MM.1S (cell line): ENCODE data around the gene TEAD4.
A peak's percentile ranks its signal among the peaks of the same experiment; 100 is the strongest.

Experiments used
- DNase-seq: peaks from one replicate; pipeline ENCODE4 v3.0.0-alpha.2; 2015
- H2AFZ ChIP-seq: fragments of 300-600 bp; sonication (generic); 2 replicates; pipeline ENCODE4 v1.6.0; 2016; ENCODE audit warnings: antibody characterized with exemption, low read length
- H3F3A ChIP-seq: fragments of 300-600 bp; sonication (generic); 2 replicates; pipeline ENCODE4 v1.6.1; 2016; ENCODE audit warnings: mild to moderate bottlenecking, antibody characterized with exemption, low read length, moderate library complexity, mixed read lengths; ENCODE audit not compliant: insufficient read depth
- H3K27ac ChIP-seq: fragments of 300-600 bp; sonication (generic); 2 replicates; pipeline ENCODE4 v1.5.1; 2016; ENCODE audit warnings: mild to moderate bottlenecking, low read length
- H3K27me3 ChIP-seq: fragments of 300-600 bp; sonication (generic); replicated peaks from 2 replicates; pipeline ENCODE4 v1.6.0; 2016; ENCODE audit warnings: low read length; ENCODE audit not compliant: insufficient read depth
- H3K36me3 ChIP-seq: fragments of 300-600 bp; sonication (generic); replicated peaks from 2 replicates; pipeline ENCODE4 v1.6.1; 2016; ENCODE audit warnings: mild to moderate bottlenecking, low read length, mixed read lengths; ENCODE audit not compliant: insufficient read depth
- H3K4me1 ChIP-seq: fragments of 300-600 bp; sonication (generic); 2 replicates; pipeline ENCODE4 v1.6.1; 2016; ENCODE audit warnings: low read length, mixed read lengths
- H3K4me2 ChIP-seq: fragments of 300-600 bp; sonication (generic); 2 replicates; pipeline ENCODE4 v1.6.0; 2016; ENCODE audit warnings: low read depth, low read length
- H3K4me3 ChIP-seq: fragments of 300-600 bp; sonication (generic); 2 replicates; pipeline ENCODE4 v1.5.1; 2016; ENCODE audit warnings: low read length, mixed read lengths
- H3K79me2 ChIP-seq: fragments of 300-600 bp; sonication (generic); 2 replicates; pipeline ENCODE4 v1.6.1; 2016; ENCODE audit warnings: mixed run types, low read length, mixed read lengths
- H3K9ac ChIP-seq: fragments of 300-600 bp; sonication (generic); 2 replicates; pipeline ENCODE4 v1.6.1; 2016; ENCODE audit warnings: low read length, mixed read lengths
- H3K9me2 ChIP-seq: fragments of 300-600 bp; sonication (generic); replicated peaks from 2 replicates; pipeline ENCODE4 v1.6.1; 2016; ENCODE audit warnings: mild to moderate bottlenecking, low read length, mixed read lengths; ENCODE audit not compliant: insufficient read depth
- H3K9me3 ChIP-seq: fragments of 300-600 bp; sonication (generic); replicated peaks from 2 replicates; pipeline ENCODE4 v1.6.1; 2016; ENCODE audit warnings: mild to moderate bottlenecking, low read length, mixed read lengths; ENCODE audit not compliant: insufficient read depth
- H4K20me1 ChIP-seq: fragments of 300-600 bp; sonication (generic); 2 replicates; pipeline ENCODE4 v1.6.1; 2016; ENCODE audit warnings: mild to moderate bottlenecking, low read length, moderate library complexity, mixed read lengths; ENCODE audit not compliant: insufficient read depth
- EZH2 ChIP-seq: fragments of 300-600 bp; sonication (generic); optimal IDR thresholded peaks from 2 replicates; pipeline ENCODE3; 2017; ENCODE audit warnings: low read depth, mild to moderate bottlenecking, antibody characterized with exemption, low read length, mixed read lengths
- EZH2phosphoT487 ChIP-seq: fragments of 300-600 bp; sonication (generic); IDR thresholded peaks from 2 replicates; pipeline ENCODE4 v1.6.1; 2018; ENCODE audit warnings: antibody characterized with exemption, low read length
- TF ChIP-seq, protein P1 (sequence below): fragments of 300-600 bp; sonication (generic); IDR thresholded peaks from 2 replicates; pipeline ENCODE4 v1.5.1; 2016; ENCODE audit warnings: antibody characterized with exemption, low read length, mixed read lengths

Gene TEAD4

DNA sequence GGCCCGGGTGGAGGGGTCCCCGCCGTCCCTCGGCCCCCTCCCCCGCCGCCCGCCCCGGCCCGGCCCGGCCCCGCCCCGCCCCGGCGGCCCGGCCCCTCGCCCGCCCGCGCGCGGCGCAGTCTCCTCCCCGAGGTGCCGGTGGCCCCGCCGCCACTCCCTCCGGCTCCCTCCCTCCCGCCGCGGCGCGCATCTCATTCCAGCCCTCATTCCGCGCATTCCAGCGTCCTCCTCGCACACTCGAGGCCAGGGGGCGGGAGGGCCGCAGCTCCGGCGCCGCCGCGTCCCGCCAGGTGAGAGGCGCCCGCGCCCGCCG is at the start of gene TEAD4:
Gene TEAD4 (plus strand): TSS at position 206 of the 313 bp plus-strand sequence.
- Histone ChIP-seq H3K9ac (peak within 1 kb of the TSS; percentile 38; the same call in 1 of the 2 replicates), H3K36me3 (no peaks in the 10 kb centered on the region), H3K9me2 (no peaks in the 10 kb centered on the region), H2AFZ (peak within 1 kb of the TSS; percentile 86), H3K79me2 (0 out of 2 replicates have a peak, but pooled peaks cover 4% of the 10 kb centered on the region), H3F3A (no peaks in the 10 kb centered on the region), H3K27me3 (peaks cover 7% of the 10 kb centered on the region), H3K27ac (no peak within 1 kb of the TSS), H3K9me3 (no peaks in the 10 kb centered on the region), H3K4me2 (peak within 1 kb of the TSS; percentile 83), H4K20me1 (no peaks in the 10 kb centered on the region), H3K4me3 (peak within 1 kb of the TSS; percentile 64), H3K4me1 (no peaks in the 10 kb centered on the region)
- peak; percentile 27 for DNase-seq
- no peak for TF ChIP-seq EZH2phosphoT487
- TF ChIP-seq, protein P1, sequence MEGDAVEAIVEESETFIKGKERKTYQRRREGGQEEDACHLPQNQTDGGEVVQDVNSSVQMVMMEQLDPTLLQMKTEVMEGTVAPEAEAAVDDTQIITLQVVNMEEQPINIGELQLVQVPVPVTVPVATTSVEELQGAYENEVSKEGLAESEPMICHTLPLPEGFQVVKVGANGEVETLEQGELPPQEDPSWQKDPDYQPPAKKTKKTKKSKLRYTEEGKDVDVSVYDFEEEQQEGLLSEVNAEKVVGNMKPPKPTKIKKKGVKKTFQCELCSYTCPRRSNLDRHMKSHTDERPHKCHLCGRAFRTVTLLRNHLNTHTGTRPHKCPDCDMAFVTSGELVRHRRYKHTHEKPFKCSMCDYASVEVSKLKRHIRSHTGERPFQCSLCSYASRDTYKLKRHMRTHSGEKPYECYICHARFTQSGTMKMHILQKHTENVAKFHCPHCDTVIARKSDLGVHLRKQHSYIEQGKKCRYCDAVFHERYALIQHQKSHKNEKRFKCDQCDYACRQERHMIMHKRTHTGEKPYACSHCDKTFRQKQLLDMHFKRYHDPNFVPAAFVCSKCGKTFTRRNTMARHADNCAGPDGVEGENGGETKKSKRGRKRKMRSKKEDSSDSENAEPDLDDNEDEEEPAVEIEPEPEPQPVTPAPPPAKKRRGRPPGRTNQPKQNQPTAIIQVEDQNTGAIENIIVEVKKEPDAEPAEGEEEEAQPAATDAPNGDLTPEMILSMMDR, result no peak
- no peak for TF ChIP-seq EZH2

DNA sequence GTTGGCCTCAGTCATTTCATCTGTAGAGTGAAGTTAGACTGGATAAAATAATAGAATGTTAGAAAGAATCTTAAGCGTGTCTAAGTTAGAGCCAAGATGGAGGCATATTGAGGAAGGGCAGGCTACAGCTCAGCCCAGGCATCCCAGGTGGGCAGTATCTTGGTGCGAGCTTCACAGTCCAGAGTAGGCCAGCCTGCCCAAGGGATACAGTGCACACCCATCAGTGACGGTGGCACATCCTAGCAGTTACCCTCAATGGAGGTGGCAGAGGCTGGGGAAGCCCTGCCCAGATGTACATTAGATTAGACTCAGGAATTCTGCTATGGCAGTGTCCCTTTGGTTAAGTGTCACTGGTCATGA is 47.0 kb upstream of the TEAD4 start:
- no peak overlapping the region for H3K4me3 ChIP-seq
- H3F3A ChIP-seq, result no peaks in the 10 kb centered on the region
- H3K27me3 ChIP-seq, result no peaks in the 10 kb centered on the region
- H3K9ac ChIP-seq, result no peak overlapping the region
- H3K36me3 ChIP-seq, result no peaks in the 10 kb centered on the region
- no peaks in the 10 kb centered on the region for H3K9me2 ChIP-seq
- H3K4me2 ChIP-seq, result no peak overlapping the region
- no peaks in the 10 kb centered on the region for H4K20me1 ChIP-seq
- H3K9me3 ChIP-seq, result no peaks in the 10 kb centered on the region
- H2AFZ ChIP-seq, result no peak overlapping the region
- TF ChIP-seq EZH2 (no peak), EZH2phosphoT487 (no peak)
- TF ChIP-seq, protein P1, result no peak
- H3K4me1 ChIP-seq, result no peaks in the 10 kb centered on the region
- no peaks in the 10 kb centered on the region for H3K79me2 ChIP-seq
- DNase-seq, result no peak
- H3K27ac ChIP-seq, result no peak overlapping the region

DNA sequence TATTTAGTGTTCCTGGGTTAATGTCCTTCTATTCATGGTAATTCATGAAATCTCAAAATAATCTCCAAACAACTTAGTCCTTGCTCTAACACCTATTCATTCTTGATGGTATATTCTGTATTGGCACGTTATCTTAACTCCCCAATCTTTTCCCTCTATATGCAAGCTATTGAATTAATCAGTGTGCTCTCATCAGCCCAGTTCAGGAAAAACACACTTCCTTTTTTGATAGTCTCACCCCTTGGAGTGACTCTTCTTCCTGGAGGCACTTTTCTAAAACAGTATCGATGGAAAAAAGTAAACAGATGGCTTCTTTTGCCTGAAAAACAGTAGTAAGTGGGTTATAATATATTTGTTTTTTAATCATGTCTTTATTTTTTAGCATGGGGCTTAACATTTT is 39.9 kb upstream of the TEAD4 start:
- Histone ChIP-seq H2AFZ (no peak overlapping the region), H3K9ac (no peak overlapping the region), H3K4me1 (no peaks in the 10 kb centered on the region), H4K20me1 (no peaks in the 10 kb centered on the region), H3K4me2 (no peak overlapping the region), H3K27me3 (no peaks in the 10 kb centered on the region), H3K79me2 (no peaks in the 10 kb centered on the region), H3F3A (no peaks in the 10 kb centered on the region), H3K9me3 (no peaks in the 10 kb centered on the region), H3K4me3 (no peak overlapping the region), H3K36me3 (no peaks in the 10 kb centered on the region), H3K9me2 (no peaks in the 10 kb centered on the region), H3K27ac (no peak overlapping the region)
- TF ChIP-seq EZH2phosphoT487 (no peak), EZH2 (no peak)
- TF ChIP-seq, protein P1, result no peak
- DNase-seq, result no peak

DNA sequence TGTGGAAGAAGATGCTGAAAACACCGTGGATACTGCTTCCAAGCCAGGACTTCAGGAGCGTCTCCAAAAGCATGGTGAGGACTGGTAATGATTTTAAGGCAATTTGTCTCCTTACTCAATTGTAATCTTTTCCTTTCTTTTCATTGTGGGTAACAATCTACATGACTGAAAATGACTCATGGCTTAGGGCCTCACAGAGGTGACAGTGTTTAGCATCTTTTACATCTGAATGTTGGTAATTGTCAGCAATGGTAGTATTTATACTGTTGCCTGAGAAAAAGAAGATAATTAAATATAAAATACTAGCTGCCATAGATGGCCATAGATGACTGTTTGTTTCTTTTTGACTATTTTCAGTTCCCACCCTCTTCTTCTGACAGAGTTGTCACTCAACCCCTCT is 36.9 kb upstream of the TEAD4 start:
- no peaks in the 10 kb centered on the region for H3K27me3 ChIP-seq
- no peaks in the 10 kb centered on the region for H3K36me3 ChIP-seq
- no peaks in the 10 kb centered on the region for H3K79me2 ChIP-seq
- H3K9ac ChIP-seq, result no peak overlapping the region
- H2AFZ ChIP-seq, result no peak overlapping the region
- no peaks in the 10 kb centered on the region for H4K20me1 ChIP-seq
- H3K9me3 ChIP-seq, result no peaks in the 10 kb centered on the region
- no peaks in the 10 kb centered on the region for H3K4me1 ChIP-seq
- H3K9me2 ChIP-seq, result no peaks in the 10 kb centered on the region
- H3K4me2 ChIP-seq, result no peak overlapping the region
- H3F3A ChIP-seq, result no peaks in the 10 kb centered on the region
- no peak for TF ChIP-seq EZH2
- no peak for TF ChIP-seq EZH2phosphoT487
- TF ChIP-seq, protein P1, result no peak
- H3K4me3 ChIP-seq, result no peak overlapping the region
- no peak for DNase-seq
- no peak overlapping the region for H3K27ac ChIP-seq
